ENCODE measurements around the gene ZC3H13.
"Not testable (repeated sequence)": the region's sequence is repeated elsewhere in the genome, so short reads cannot be mapped to it uniquely, and the experiment has no call there.

ZC3H13 gene

GRCh38 chr13:46004491-46004890 is 48.1 kb downstream of the ZC3H13 start:
- FAIRE-seq, result no peak

DNA sequence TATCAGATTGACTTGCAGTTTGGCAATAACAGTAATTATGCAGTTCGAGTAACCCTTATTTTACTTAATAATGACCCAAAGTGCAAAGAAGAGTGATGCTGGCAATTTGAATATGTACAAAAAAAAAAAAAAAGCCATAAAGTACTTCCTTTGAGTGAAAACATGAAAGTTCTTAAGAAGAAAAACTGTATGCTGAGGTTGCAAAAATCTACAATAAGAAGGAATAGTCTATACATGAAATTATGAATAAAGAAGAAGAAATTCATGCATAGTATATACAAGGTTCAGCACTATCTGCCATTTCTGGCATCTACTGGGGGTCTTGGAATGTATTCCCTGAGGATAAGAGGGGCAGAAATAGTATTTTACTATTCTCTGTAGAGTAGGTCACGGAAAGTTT is 55.9 kb downstream of the ZC3H13 start:
- no peak for FAIRE-seq

DNA sequence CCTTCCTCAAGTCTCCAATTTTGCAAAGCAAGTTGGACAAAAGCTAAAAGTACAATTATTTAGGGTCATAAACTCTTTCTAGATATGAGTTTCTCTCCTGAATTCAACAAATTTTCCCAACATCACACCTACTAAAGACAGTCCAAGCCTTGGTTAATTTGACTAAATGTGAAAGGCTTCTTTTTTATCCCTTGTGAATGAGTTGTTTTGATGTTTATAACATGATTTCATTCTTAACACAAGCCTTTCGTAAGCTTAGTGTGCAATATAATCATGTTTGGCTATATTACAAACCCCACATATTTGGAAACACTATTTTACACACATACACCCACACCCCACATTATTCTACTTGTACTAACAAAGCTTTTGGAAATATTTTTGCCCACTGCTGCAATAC is 57.3 kb downstream of the ZC3H13 start:
- no peak for FAIRE-seq

DNA sequence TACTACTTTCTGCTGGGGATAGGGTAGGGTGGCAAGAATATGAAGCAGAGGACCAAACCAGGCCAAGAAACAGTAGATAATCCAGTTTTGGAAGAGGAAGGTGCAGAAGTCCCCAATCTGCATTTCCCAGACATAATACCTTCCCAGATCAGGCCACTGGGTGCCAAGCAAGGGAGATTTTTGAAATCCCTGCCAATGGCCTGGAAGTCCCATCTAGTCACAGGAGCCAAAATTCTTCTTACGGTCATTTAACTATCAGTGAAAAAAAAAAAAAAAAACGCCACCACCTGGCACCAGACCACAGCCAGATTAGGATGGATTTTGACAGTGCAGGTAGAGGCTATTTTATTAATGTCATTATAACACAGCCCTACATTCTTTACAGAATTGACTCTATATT is 57.8 kb downstream of the ZC3H13 start:
- FAIRE-seq, result no peak

- no peak for FAIRE-seq
These were observed 62.9 kb downstream of the ZC3H13 start for GRCh38 chr13:45989607-45990006.

DNA sequence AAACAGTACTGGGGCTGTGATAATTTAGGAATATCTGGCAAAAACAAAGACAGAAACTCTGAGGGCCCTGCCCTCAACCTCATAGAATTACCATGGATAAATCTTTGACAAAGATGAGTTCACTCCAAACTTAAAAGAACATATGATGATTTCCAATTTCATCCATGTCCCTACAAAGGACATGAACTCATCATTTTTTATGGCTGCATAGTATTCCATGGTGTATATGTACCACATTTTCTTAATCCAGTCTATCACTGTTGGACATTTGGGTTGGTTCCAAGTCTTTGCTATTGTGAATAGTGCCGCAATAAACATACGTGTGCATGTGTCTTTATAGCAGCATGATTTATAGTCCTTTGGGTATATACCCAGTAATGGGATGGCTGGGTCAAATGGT is 71.4 kb downstream of the ZC3H13 start:
- FAIRE-seq, result not testable (repeated sequence)

- no peak for FAIRE-seq
These were observed 77.2 kb downstream of the ZC3H13 start for GRCh38 chr13:45975337-45975736.

GRCh38 chr13:45974500-45974899 is 78.0 kb downstream of the ZC3H13 start:
- no peak for FAIRE-seq

DNA sequence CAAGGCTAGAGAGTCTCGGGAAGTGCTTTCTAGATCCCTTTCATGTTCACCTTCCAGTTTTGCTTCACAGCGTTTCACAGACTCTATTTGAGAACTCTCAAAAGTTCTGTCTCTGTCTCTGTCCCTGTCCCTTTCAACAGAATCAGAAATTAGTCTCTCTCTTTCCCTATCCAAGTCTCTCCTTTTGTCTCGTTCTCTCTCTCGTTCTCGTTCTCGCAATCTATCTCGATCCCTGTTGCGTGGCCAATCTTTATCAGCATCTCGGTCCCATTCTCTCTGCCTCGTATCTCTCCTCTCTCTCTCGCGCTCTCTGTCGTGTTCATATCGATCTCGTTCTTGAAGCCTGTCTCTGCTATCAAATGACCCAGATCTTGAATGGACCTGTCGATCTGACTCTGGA is 85.0 kb downstream of the ZC3H13 start:
- no peak for FAIRE-seq

DNA sequence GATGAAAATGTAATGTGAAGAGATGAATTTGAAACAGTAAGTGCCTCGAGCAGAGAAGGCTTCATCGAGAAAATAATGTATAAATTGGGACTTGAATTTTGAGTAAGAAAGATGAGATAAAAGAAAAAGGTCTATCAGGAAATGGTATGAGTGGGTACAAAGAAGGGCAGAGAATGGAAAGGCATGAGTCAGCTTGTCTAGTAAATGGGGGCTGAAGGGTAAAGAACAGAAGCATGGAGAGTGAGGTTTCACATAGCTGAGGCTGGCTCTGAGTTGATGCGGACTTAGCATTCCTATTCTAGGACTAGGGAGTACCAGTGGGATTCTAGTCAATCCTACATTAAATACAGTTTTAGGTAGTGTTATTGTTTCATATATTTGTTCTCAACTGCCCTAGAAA is 85.8 kb downstream of the ZC3H13 start:
- no peak for FAIRE-seq

DNA sequence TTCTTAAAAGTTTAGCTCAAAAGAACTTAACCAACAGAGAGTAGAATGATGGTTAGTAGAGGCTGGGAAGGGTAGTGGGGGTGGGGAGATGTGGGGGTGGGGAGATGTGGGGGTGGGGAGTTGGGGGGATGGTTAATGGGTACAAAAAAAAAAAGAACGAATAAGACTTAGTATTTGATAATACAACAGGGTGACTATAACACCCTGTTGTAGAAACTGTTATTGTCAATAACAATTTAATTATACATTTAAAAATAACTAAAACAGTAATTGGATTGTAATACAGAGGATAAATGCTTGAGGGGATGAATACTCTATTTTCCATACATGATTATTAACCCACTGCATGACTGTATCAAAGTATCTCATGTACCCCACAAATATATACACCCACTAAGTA is 91.1 kb downstream of the ZC3H13 start:
- no peak for FAIRE-seq

GRCh38 chr13:45954836-45955800 is 97.4 kb downstream of the ZC3H13 start:
- FAIRE-seq, result no peak

- no peak for FAIRE-seq
These were observed 99.5 kb downstream of the ZC3H13 start for GRCh38 chr13:45953082-45953481.

- no peak for FAIRE-seq
These were observed 100.8 kb downstream of the ZC3H13 start for GRCh38 chr13:45951724-45952123.

GRCh38 chr13:45951166-45951565 is 101.4 kb downstream of the ZC3H13 start:
- FAIRE-seq, result no peak

DNA sequence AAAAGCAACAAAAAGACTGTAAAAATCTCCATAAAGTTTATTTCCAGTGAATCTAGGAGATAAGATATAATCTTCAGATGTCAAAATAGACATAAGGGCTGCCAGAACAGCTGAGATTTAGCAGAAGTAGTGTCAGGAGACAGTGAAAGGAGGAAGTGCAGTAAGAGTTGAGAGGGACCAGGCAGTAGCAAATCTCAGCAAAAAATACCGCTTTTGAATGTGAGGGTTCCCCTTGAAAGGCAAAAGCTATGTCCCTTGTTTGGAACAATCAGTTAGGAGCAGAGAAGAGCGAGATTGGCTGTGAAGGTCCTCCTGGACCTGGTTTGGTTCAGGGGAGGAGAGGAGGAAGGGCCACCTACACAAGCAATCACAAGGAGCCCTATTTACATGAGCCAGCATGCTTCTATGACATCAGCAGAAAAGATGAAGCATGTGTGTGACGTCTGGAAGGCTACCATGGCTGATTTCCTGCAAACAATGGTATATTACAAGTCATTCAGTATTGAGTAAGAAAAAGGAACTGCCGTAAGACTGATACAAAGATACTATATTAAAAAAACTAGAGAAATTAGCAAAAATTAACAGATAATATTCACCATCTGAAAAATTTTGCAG is 102.1 kb downstream of the ZC3H13 start:
- no peak for FAIRE-seq

GRCh38 chr13:45949161-45949560 is 103.4 kb downstream of the ZC3H13 start:
- no peak for FAIRE-seq

DNA sequence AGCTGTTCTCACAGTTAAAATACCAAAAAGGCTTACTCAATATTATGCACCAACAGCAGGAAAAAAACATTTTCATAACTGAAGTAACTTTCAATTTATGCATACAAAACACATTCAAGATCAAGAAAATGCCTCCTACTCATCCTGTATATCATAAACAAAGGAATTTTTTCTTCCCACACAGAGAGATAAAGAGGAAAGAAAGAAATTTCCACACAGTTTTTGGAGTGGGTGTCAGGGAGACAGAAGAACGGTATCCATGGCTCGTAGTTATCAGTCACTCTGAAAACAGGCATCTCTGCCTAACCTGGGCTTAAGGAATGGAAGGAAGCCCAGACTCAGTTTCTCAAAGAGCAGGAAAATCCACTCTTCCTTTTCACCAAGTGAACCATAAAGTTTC is 108.6 kb downstream of the ZC3H13 start:
- FAIRE-seq, result no peak

DNA sequence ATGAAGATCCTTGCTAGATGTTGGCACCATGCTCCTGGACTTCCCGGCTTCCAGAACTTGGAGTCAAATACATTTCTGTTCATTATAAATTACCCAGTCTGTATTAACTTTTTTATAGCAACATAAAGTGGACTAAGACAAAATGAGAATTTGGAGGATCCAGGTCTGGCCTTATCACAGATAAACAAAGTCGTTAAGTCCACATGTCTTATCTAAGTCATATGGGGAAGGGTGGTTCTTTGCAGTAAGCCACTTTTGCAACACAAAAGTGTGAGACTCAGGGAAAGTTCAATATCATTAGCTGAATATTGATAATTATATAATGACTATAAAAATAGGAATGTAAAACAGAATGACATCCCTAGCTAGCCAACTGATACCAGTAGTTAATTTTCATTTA is 109.4 kb downstream of the ZC3H13 start:
- FAIRE-seq, result no peak

DNA sequence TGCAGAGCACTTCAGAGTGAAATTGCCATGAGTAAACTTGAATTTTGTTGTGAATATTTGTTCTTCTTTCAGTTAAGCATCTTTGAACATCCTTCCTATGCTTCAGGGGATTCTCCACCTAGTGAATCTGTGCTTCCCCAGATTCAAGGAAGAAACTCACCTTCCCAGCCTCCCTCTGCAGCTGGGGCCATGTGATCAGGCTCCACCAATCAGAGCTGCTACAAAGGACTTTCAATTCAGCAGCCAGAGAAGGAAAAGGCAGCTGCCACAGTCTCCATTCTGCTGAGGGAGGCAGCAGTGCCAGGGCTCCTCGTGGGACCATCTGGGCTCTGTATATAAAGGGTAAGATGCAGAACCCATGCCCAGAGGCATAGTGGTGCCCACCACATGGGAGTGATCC is 111.3 kb downstream of the ZC3H13 start:
- FAIRE-seq, result no peak

DNA sequence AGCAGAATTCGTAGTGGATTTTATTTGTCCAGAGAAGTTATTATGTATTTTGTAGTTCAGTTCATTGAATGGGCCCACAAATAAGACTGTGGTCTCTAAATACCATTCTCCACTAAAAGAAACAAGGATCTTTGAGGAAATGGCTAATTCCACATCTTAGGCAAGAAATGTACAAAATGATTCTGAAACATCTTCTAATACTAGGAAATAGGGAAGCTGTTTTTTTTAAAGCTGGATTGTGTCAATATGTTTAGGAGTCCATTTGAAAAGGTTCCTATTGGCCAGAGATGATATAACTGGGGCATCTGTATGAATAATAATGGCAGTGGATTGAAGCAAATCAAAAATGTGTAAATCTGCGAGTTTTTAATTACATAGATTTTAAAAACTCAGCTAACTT is 112.5 kb downstream of the ZC3H13 start:
- FAIRE-seq, result no peak

DNA sequence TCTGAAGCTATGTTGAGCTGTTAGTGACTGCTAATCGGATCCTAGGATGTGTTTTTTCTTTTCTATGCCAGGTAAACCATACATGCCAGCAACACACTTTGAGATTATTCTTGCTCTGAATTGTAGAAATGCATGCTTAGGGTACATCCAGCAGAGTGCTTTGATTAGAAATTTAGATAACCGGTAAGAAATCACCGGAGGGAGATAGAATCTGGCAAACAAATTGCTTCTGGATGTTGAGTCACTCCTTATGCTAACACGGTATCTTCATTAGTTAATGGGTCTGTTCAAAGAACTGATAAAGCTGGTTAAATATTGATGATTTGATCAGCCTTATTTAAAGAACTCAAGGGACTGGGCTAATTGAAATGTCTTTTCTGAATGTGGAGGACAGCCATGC is 115.9 kb downstream of the ZC3H13 start:
- no peak for FAIRE-seq

GRCh38 chr13:45934283-45934682 is 118.3 kb downstream of the ZC3H13 start:
- FAIRE-seq, result no peak

DNA sequence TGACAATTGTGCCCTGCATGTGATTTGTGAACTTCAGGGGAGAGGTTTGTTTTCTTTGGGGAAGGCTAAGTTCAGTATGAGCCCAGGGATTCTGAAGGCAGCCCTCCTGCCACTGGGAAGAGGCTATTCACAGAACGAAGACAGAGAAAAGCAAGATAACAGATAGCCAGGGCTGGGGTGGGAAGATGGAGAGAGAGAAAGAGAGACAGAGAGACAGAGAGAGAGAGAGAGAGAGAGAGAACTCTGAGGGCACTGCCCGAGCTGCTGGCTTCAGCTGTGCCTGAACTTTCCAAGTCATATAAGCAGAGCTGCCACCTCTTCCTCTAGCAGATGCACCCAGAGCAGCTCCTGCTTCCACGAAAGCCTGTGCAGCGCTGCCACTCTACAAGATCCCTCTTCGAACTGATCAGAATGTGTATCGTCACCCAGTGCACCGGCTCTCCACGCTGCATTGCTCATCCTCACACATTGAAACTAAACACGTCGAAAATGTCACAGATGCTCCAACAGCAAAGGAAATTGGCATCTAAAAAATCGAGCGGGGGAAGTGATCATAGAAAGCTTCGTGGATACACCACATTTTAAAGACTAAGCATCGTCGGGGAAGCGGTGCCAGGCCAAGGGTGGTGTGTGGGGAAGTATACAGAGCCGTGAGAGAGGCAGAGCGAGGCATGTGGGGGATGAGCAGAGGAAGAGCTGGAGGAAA is 119.2 kb downstream of the ZC3H13 start:
- no peak for FAIRE-seq

Data from endometrium (tissue), 2 donors.